ENCODE measurements around the gene USP22.

Gene USP22

DNA sequence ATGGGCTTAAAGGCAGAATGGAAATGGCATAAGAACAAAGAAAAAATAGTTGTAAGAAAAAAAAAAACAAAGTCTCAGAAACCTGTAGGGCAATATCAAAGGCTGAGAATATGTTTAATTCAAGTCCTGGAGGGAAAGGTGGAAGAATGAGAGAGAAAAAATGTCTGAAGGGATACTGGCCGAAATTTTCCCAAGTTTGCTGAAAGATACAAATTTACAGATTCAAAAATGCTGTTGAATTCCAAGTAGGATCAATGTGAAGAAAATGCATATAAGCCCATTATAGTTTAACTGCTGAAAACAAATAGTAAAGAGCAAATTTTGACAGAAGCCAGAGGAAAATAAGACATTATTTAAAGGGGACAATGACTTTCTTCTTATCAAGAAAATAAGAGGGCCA, 6.6 kb upstream of the USP22 start:
- DNase-seq (ENCODE audit: low spot score), result no peak

DNA sequence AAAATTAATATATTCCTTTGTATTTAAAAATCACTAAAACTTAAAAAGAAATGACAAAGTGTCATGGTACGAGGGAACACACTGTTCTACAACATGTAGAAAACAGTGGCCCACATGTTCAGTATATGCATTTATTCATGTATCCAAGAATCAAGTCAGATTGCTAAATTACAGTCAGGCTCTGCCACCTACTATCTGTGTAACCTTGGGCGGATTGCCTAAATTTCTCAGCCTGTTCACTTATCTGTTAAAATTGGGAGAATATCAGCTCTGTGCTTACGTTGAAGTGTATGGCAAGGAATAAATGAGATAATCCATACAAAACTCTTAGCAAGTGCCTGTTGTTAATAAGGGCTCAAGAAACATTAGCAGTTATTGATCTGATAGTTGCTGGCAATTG, 3.4 kb upstream of the USP22 start:
- DNase-seq (ENCODE audit: low spot score), result no peak

DNA sequence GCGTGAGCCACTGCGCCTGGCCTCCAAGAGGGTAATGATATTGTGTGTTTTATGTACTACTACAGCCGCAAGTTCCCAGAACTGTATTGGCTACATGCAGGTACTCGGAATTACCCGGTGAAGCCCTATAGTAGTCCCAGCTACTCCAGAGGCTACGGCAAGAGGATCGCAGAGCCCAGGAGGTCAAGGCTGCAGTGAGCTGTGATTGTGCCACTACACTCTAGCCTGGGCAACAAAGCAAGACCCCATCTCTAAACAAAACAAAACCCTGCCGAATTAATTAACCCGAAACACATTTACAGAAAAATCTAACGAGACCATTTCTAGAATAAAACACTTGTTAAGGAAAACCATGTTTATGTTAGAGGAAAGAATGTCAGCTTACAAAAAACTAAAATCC, 2.2 kb upstream of the USP22 start:
- no peak for DNase-seq (ENCODE audit: low spot score)

DNA sequence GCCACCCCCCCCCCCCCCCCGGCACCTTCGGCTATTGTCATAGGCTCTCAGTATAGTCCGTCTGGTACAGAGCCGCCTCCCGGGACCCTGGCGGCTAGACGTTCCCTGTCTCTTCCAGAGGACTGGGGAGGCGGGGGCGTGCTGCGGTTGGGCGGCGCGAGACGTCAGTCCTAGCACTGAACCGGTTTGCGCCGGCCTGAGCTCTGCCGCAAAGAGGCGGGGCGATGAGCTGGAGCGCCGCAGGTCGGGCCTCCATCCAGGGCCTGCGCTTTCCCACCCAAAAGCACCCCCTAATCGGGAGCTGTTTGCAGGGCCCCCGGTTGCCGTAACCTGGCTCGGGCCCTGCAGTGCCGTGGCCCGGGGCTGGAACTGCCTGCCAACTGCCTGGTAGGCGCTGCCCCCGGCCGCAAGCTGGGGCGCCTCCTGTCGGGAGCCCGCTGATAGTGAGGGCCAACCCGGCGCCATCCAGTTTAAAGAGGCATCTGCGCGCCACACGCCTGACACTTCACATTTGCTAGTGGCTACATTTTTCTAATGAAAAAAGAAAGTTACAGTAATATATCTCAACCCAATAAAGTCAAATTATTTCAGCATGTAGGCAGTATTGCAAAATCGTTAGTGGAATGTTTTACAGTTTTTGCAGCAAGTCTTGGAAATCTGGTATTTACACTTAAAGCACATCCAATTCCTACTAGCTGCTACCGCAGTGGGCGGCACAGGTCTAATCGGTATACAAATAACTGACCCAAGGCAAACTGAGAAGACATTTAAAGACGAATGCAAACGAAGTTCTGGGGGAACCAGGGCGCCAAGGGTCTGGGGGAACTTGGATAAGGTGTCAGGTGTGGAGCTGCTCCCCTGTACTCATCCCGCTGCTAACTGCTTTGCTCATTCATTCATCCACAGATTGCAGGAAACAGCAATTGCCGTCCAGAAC, 753 bp upstream of the USP22 start:
- peak; percentile 99 for DNase-seq (ENCODE audit: low spot score)

DNA sequence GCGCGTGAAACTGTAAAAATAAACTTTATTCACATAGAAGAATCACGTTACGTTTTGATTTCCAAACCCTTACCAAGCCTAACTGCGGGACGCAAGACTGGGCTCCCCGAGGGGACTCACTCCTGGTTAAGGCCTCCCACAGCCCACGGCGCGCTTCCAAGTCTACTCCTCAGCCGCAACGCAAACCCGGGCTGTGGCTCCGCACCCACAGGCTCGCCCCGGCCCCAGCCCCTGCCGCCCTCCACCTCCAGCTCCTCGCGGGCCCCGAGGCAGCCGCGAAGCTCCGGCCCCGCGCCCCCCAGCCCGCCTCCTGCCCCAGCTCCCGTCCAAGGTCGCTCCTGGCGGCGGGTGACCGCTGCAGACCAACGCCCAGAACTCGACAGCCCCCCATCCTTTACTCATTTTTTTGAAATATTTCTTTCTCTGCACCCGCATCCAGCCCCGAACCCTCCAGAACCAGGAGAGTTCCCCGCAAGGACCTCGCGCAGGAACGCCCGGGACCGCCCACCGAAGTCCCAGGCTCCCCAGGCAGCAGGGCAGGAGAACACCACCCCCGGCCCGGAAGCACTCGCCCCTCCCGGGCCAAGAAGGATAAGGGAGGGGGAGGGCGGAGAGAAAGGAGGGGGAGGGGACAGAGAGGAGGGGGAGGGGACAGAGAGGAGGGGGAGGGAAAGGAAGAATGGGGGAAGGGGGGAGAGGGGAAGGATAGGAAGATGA, 912 bp downstream of the USP22 start:
- DNase-seq (ENCODE audit: low spot score), result peak; percentile 82

DNA sequence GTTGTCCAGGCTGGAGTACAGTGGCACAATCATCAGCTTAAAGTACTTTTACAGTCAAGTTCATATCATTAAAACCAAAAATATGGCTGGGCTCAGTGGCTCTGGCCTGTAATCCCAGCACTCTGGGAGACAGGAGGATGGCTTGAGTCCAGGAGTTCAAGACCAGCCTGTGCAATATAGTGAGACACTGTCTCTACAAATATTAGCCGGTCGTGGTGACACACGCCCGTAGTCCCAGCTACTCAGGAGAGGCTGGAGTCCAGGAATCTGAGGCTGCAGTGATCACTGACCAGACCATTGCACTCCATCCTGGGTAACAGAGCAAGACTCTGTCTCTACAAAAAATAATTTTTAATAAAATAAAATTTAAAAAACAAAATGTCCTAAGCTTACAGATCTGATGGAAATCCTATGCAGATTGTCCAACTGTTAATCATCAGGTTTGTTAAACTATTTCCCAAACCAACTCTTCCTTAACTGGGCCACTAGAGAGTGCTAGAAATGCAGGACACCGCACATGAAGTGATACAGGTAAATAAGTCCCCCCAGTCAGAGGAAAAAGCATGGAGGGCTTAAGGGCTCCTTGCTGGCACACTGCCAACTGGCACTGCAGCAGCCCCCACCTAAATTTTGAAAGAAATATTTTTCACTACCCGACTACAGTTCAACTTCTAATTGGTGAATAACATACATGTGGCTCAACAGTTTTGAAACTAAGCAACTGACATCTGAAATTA, 2.8 kb downstream of the USP22 start:
- DNase-seq (ENCODE audit: low spot score), result peak; percentile 61

DNA sequence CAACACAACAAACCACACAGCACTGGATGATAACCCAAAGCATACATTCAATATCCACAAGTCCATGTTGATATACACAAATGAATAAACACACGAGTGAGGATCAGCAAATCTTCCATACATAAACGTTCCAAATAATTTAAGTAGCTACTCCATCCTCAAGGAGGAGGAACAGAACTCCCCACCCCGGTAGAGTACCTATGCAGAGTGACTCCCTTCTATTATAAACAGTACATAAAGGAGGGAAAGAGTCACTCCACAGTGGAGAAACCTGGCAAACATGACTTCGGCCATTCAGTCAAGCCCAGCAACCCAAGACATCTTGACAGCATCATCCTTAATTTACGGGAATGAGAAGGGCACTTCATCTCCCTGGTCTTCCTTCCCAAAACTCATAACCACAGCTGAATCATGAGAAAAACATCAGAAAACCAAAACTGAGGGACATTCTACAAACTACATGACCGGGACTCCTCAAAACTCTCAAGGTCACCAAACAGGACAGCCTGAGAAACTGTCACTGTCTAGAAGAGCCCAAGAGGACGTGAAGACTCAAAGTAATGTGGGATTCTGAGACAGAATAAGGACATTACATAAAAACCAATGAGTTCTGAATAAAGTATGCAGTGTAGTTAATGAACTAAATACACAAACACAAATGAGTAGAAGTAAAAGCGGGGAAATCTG, 5.6 kb downstream of the USP22 start:
- DNase-seq (ENCODE audit: low spot score), result no peak

DNA sequence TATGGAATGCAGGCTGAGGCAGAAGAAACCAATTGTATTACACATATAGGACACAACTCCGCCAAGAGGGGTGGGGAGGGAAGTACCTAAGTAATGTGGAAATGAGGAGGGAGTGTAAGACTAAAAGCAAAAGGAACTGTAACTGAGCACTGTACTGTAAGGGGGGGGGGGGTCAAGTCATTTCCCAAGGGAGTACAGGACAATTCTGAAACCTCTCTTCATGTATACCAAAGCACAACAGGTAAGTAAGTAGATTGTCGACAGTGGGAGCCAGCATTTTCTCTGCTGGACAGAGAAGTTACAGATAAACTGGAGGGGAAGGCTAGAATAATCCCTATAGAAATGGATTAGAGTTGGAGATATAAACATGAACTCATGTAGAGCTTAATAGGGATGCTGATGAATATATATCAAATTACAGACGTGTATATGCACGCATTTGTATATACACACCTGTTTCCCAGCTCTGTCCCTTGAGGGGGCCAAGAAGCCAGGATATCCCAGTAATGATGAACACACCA, 6.4 kb downstream of the USP22 start:
- no peak for DNase-seq (ENCODE audit: low spot score)

DNA sequence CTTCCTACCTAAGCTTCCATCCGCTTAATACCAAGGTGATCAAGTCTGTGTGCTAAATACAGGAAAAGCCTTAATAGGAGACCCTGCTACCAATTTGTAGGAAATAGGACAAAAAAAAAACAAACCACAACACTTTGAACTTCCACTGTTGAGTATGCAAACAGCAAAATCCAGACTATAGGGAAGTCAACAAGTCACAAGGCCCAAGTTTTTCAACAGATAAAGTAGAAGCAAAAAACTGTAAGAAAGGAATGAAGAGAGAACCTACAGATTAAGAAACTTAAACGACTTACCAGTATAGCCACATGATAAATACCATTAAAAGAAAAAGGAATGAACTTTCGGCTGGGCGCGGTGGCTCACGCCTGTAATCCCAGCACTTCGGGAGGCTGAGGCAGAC, 7.4 kb downstream of the USP22 start:
- no peak for DNase-seq (ENCODE audit: low spot score)

DNA sequence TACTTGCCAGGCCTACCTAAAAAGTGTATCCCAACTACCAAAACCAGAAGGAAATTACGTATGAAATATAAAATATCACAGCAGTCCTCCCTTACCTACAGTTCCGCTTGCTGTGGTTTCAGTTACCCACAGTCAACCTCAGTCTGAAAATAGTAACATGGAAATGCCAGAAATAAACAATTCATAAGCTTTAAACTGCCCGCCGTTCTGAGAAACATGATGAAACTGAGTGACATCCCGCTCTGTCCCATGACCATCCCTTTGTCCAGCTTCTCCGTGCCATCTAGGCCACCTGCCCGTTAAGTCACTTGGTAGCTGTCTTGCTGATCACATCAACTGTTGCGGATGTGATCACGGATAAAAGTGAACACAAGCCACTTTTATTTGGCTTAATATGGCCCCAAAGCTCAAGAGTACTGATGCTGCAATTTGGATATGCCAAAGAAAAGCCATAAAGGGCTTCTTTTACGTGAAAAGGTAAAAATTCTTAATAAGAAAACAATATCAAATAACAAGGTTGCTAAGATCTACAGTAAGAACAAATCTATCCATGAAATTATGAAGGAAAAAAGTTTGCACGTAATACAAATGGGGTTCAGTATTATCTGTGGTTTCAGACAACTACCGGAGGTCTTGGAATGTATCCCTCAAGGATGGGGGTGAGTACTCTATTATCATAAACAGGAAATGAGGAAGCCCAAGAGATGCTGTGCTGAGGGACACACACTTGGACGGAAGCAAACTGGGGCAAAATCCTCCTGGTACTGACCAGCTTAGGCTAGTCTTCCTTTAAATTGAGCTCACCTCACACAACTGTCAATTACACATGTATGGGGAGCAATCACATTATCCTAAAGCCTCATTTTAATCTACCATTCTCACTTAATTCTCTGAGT, 8.2 kb downstream of the USP22 start:
- no peak for DNase-seq (ENCODE audit: low spot score)

DNA sequence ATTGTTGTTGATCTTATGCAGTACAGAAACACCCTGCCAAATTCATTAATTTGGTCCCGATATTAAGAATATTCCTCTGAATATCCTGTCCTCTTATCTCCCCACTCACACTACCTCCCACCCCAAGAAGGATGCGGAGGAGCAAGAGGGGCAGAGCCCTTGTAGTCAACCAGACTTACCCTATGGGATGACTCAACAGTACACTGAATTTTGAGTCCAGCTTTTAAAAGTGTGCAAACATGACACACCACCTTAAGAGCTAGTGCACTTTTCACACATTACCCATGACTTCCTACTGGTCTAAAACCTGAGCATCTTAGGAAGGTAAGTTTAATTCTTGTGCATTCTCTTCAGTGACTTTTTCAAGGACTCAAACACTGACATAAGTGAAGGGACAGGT, 9.5 kb downstream of the USP22 start:
- DNase-seq (ENCODE audit: low spot score), result no peak

DNA sequence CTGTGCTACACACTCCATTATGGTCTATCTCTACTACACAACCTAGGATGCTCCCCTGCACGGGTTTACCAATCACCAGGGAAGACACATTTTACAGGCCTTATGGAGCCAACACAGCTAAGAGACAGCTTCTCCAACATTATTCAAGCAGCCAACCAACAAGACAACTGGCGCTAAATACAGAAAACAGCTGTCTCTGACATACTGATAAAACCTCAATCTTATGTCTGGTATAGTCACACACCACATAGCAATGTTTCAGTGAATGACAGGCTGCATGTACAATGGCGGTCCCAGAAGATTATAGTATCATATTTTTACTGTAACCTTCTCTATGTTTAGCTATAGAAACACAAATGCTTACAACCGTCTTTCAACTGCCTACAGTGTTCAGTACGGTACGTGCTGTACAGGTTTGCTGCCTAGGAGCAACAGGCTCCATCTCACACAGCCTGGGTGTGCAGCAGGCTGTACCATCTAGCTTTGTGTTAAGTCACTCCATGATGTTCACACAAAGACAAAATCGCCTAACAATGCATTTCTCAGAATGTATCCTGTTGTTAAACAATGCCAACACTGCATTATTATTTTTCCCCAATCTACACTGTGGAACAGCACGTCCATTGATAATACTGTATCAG, 10.9 kb downstream of the USP22 start:
- no peak for DNase-seq (ENCODE audit: low spot score)

DNA sequence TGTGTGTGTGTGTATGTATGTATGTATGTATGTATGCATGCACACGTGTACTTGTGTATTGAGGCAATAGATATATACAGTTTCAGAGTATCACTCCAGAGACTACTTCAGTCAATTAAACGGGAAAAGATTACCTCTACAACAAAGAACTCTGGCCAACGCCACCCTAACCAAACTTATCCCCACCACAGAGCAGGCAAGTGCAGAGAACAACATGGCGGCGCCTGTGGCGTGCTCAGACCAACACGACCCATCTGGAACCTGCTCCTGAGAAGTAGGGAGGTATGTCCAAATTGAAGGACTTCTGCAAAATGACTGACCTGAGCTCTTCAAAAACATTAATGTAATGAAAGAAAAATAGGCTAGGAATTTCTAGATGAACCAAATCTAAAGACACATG, 12.4 kb downstream of the USP22 start:
- DNase-seq (ENCODE audit: low spot score), result no peak

DNA sequence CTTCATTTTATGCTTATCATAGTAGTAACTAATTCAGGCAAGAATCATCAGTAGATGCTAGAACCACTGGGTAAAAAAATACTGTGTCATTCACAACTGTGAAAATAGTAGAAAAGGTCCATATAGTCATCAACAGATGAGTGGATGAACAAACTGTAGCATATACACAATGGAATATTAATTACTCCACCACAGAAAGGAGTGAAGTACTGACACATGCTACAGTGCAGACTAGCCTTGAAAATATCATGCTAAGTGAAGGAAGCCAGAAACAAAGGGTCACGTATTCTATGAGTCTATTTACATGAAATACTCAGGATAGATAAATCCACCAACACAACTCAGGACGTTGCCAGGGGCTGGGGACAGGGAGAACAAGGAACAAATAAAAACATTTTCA, 13.3 kb downstream of the USP22 start:
- no peak for DNase-seq (ENCODE audit: low spot score)

DNA sequence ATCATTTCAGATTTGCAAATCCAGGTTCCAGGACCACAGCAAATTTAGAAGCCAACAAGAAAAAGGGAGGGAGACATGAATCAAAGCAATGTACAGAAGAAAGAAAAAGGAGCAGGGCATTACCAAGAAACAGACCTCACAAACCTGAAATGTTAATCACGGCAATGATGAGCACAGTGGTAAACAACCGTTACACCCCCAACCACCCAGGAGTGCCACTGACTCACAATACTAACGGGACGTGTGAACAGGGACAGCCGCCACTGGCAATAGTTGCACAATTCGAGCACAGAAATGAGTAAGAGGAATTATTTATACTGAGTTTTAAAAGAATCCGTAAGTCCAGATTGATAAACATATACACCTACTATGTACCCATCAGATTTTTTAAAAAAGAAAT, 13.8 kb downstream of the USP22 start:
- DNase-seq (ENCODE audit: low spot score), result no peak

DNA sequence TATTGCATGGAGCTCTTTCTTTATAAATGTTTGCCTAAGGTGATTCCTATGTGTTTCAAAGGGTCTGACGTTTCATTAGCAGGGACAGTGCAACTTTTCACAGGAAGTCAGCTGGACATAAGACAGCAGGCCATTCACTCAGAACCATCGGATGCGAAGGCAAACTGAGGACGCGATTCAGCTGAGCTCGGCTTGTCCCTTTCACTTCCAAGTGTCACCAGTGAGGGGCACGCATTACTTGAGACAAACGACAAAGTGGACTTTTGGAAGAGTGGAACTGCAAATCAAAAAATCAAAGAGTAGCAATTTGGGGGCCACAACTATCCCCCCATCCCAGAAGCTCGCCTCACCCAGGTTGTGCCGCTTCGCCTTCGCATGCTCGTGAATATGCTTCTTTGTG, 14.6 kb downstream of the USP22 start:
- no peak for DNase-seq (ENCODE audit: low spot score)

DNA sequence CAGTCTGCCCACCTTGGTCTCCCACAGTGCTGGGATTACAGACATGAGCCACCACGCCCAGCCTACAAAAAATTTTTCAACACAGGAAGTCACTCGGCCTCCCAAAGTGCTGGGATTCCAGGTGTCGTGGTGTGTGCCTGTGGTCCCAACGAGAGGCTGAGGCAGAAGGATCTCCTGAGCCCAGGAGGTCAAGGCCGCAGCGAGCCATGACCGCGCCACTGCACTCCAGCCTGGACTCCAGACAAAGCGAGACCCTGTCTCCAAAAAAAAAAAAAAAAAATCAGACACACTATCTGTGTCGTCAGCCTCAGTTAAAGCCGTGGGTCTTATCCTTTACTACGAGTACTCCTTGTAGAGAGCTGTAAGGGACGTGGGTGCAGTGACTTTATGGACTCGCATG, 15.8 kb downstream of the USP22 start:
- DNase-seq (ENCODE audit: low spot score), result no peak

DNA sequence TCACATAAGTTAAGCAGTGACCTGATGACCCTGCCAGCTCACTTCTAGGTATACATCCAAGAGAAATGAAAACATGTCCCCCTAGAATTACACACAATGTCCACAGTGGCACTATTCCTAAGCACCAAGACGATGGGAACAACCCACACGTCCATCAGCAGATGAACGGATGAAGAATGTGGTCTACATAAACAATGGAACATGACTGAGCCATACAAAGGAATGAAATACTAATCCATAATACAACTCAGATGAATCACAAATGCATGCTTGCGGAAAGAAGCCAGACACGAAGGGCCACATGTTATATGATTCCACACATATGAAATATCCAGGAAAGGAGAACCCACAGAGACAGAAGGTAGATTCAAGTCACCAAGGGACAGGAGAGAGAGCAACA, 17.4 kb downstream of the USP22 start:
- DNase-seq (ENCODE audit: low spot score), result no peak

DNA sequence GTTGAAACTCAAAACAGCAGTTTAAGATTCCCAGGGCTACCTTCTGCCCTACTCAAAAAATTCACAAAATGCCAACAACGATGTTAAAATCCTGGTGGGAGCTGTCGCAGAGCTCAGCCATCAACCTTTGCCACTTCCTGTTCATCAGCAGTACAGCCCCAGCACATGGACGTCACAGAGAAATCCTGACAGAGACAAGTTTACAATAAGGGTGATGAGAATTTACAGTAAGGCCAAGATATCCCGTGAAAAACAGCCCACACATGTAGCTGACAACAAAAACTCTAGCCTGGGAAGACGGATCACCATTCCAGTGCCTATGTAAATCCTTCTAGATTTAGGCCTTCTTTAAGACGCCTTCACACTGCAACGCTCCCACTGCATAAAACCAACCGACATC, 18.8 kb downstream of the USP22 start:
- DNase-seq (ENCODE audit: low spot score), result no peak

DNA sequence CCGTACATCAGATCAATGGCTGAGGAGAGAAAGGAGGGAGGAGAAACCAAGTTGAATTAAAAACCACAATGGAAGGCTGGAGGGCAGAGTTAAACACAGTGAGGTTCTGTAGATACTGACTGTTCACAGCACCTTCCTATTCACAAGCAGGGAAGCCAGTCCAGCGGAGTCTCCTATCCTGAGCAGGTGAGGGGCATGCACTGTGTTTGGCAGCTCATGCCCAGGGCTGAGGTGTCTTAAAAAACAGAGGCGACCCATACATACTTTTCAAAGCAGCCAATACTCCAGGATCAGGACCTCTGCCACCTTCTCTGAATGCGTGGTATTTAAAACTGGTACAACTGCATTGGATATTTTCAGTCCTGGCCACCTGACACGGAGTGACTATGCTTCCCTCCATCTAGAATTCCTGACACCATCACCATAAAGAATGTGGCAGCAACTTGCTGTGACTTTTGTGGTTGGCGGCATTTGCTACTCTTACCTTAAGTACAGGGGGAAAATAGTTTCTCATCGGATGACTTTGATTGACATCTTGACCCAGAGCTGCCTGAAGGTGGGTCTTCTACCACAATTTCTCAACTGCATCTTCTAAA, 21.5 kb downstream of the USP22 start:
- DNase-seq (ENCODE audit: low spot score), result no peak

Data from SK-N-DZ (cell line).